GM23338 (cell line): Measurements from ENCODE around the gene ST7L. TPM values are rescaled to one million over a fixed set of nuclear protein-coding genes. Genes with fewer than 3 reads are reported as not detected.

Experiments used
- ATAC-seq: fragments of 200-7000 bp; cut with Tn5 transposase; 3 replicates; pipeline ENCODE4 v1.9.1; 2020
- DNase-seq: peaks from one replicate; pipeline ENCODE4 v3.0.0-alpha.2; 2015; ENCODE audit warnings: low spot score
- H2AFZ ChIP-seq: fragments of 200-600 bp; sonication (generic); 2 replicates; pipeline ENCODE4 v1.8.0; 2016; ENCODE audit warnings: antibody characterized with exemption, mild to moderate bottlenecking, moderate library complexity
- H3F3A ChIP-seq: fragments of 200-600 bp; sonication (generic); replicated peaks from 2 replicates; pipeline ENCODE4 v1.8.0; 2017; ENCODE audit warnings: antibody characterized with exemption, mixed run types, low read depth
- H3K27ac ChIP-seq: fragments of 200-600 bp; sonication (generic); 2 replicates; pipeline ENCODE4 v1.6.1; 2016; ENCODE audit warnings: low read depth
- H3K27me3 ChIP-seq: fragments of 200-600 bp; sonication (generic); 2 replicates; pipeline ENCODE4 v1.8.0; 2016; ENCODE audit warnings: mild to moderate bottlenecking, mixed run types, moderate library complexity; ENCODE audit not compliant: insufficient read depth
- H3K36me3 ChIP-seq: fragments of 200-600 bp; sonication (generic); 2 replicates; pipeline ENCODE4 v1.8.0; 2016; ENCODE audit warnings: mild to moderate bottlenecking; ENCODE audit not compliant: insufficient read depth
- H3K4me1 ChIP-seq: fragments of 200-600 bp; sonication (generic); 2 replicates; pipeline ENCODE4 v1.8.0; 2016; ENCODE audit warnings: mild to moderate bottlenecking, moderate library complexity; ENCODE audit not compliant: insufficient read depth
- H3K4me2 ChIP-seq: fragments of 200-600 bp; sonication (generic); 2 replicates; pipeline ENCODE4 v1.7.1; 2017; ENCODE audit warnings: mixed run types
- H3K4me3 ChIP-seq: fragments of 200-600 bp; sonication (generic); 2 replicates; pipeline ENCODE4 v1.6.1; 2016; ENCODE audit warnings: mixed run types
- H3K79me2 ChIP-seq: fragments of 200-600 bp; sonication (generic); replicated peaks from 2 replicates; pipeline ENCODE4 v1.8.0; 2017; ENCODE audit warnings: mild to moderate bottlenecking; ENCODE audit not compliant: insufficient read depth
- H3K9me2 ChIP-seq: fragments of 200-600 bp; sonication (generic); 2 replicates; pipeline ENCODE4 v1.8.0; 2017; ENCODE audit not compliant: insufficient read depth
- H4K20me1 ChIP-seq: fragments of 200-600 bp; sonication (generic); replicated peaks from 2 replicates; pipeline ENCODE4 v1.8.0; 2017; ENCODE audit warnings: mild to moderate bottlenecking; ENCODE audit not compliant: insufficient read depth
- H3K27ac Mint-ChIP-seq: 2 replicates; pipeline ENCODE4 v1.8.0; 2020; ENCODE audit warnings: inconsistent platforms, mild to moderate bottlenecking, moderate library complexity, mixed read lengths
- H3K27me3 Mint-ChIP-seq: 3 replicates; pipeline ENCODE4 v1.8.0; 2022; ENCODE audit warnings: low read depth, mild to moderate bottlenecking, moderate library complexity, mixed read lengths, inconsistent platforms; ENCODE audit not compliant: insufficient read depth, poor library complexity
- H3K36me3 Mint-ChIP-seq: 3 replicates; pipeline ENCODE4 v1.8.0; 2021; ENCODE audit warnings: low read depth, mild to moderate bottlenecking, inconsistent platforms, moderate library complexity, mixed read lengths
- H3K4me1 Mint-ChIP-seq: 3 replicates; pipeline ENCODE4 v1.8.0; 2020; ENCODE audit warnings: mild to moderate bottlenecking, inconsistent platforms, mixed read lengths
- H3K4me3 Mint-ChIP-seq: 3 replicates; pipeline ENCODE4 v1.8.0; 2021; ENCODE audit warnings: moderate library complexity, mild to moderate bottlenecking, inconsistent platforms, mixed read lengths
- H3K9me3 Mint-ChIP-seq: 3 replicates; pipeline ENCODE4 v1.8.0; 2020; ENCODE audit warnings: moderate library complexity, mild to moderate bottlenecking, inconsistent platforms, mixed read lengths
- CREB1 ChIP-seq: fragments of 250-450 bp; sonication (Bioruptor Pico); IDR thresholded peaks from 2 replicates; pipeline ENCODE4 v1.5.0; 2020; ENCODE audit warnings: low read depth, mild to moderate bottlenecking, moderate library complexity
- CTCF ChIP-seq, 2 experiments: fragments of 200-600 bp in 1 of 2; sonication (generic) in 1 of 2; conservative IDR thresholded peaks; 2 replicates each; pipeline versions ENCODE4 v1.5.1 to v1.6.1; 2016 to 2017; ENCODE audit warnings: antibody characterized with exemption in 2 of 2, low read depth in 2 of 2, mild to moderate bottlenecking in 2 of 2, moderate library complexity in 1 of 2
- EZH2 ChIP-seq: fragments of 200-600 bp; sonication (generic); IDR thresholded peaks from one replicate; pipeline ENCODE4 v1.8.0; 2017; ENCODE audit warnings: antibody characterized with exemption, mild to moderate bottlenecking, low read depth; ENCODE audit not compliant: unreplicated experiment
- EZH2phosphoT487 ChIP-seq: fragments of 200-600 bp; sonication (generic); IDR thresholded peaks from one replicate; pipeline ENCODE4 v1.8.1; 2018; ENCODE audit warnings: antibody characterized with exemption; ENCODE audit not compliant: unreplicated experiment
- JUNB ChIP-seq: IDR thresholded peaks from one replicate; pipeline ENCODE4 v1.6.1; 2016; ENCODE audit warnings: antibody characterized with exemption; ENCODE audit not compliant: unreplicated experiment
- NANOG ChIP-seq: IDR thresholded peaks from 2 replicates; pipeline ENCODE4 v1.6.1; 2016; ENCODE audit warnings: antibody characterized with exemption, borderline replicate concordance
- POLR2AphosphoS5 ChIP-seq: IDR thresholded peaks from 2 replicates; pipeline ENCODE4 v1.6.1; 2016; ENCODE audit warnings: antibody characterized with exemption, low read depth
- REST ChIP-seq: IDR thresholded peaks from one replicate; pipeline ENCODE4 v1.6.1; 2018; ENCODE audit warnings: antibody characterized with exemption; ENCODE audit not compliant: unreplicated experiment
- STAT1 ChIP-seq: IDR thresholded peaks from one replicate; pipeline ENCODE4 v1.6.1; 2016; ENCODE audit warnings: antibody characterized with exemption; ENCODE audit not compliant: unreplicated experiment
- ZNF114 ChIP-seq: fragments of 250-450 bp; sonication (Bioruptor Pico); IDR thresholded peaks from 2 replicates; pipeline ENCODE4 v1.5.0; 2020; ENCODE audit warnings: mild to moderate bottlenecking, moderate library complexity
- ZNF331 ChIP-seq: fragments of 250-450 bp; sonication (Bioruptor Pico); IDR thresholded peaks from 2 replicates; pipeline ENCODE4 v1.5.0; 2020; ENCODE audit warnings: low read depth, mild to moderate bottlenecking, moderate library complexity
- polyA plus RNA-seq: library from polyadenylated mRNA; unstranded; fragments of >200 nt; fragmentation: Nextera tagmentation; extraction: Ambion mirVana; gene quantifications from 2 replicates; pipeline ENCODE4 v1.2.1, GENCODE V29; 2016
- total RNA-seq: library from RNA; depleted of rRNA; stranded (reverse); fragments of >200 nt; shearing (Covaris generic); gene quantifications from 2 replicates; pipeline ENCODE4 v1.2.3, GENCODE V29; 2014
- TF ChIP-seq, protein P1 (sequence below): fragments of 250-450 bp; sonication (Bioruptor Pico); IDR thresholded peaks from 2 replicates; pipeline ENCODE4 v1.5.0; 2020; ENCODE audit warnings: mild to moderate bottlenecking, moderate library complexity
- TF ChIP-seq, protein P2 (sequence below): IDR thresholded peaks from 2 replicates; pipeline ENCODE4 v1.6.1; 2016; ENCODE audit warnings: antibody characterized with exemption

ST7L gene
- total and polyA plus RNA-seq, 2 experiments from 2014 or later, result 18.2 to 21.0 TPM

GRCh38 chr1:112626193-112626592, 7.3 kb upstream of the ST7L start:
- 0 out of 2 replicates have a peak, but pooled peaks cover 3% of the 10 kb centered on the region for H3K36me3 ChIP-seq
- no peaks in the 10 kb centered on the region for H3K9me3 Mint-ChIP-seq
- no peak overlapping the region for H3K4me2 ChIP-seq
- peaks cover 2% of the 10 kb centered on the region; the same call in 1 of the 2 replicates for H3K4me1 ChIP-seq
- ATAC-seq (no peak), DNase-seq (no peak)
- no peak for TF ChIP-seq JUNB
- TF ChIP-seq EZH2, result no peak
- TF ChIP-seq STAT1, result no peak
- TF ChIP-seq ZNF331 (CRISPR knock-in tag), result no peak
- no peak for TF ChIP-seq POLR2AphosphoS5
- TF ChIP-seq CTCF (conservative IDR thresholded peaks at IDR 0.05; ENCODE audit: low read depth in 2 of 2), result no peak
- TF ChIP-seq, protein P1, sequence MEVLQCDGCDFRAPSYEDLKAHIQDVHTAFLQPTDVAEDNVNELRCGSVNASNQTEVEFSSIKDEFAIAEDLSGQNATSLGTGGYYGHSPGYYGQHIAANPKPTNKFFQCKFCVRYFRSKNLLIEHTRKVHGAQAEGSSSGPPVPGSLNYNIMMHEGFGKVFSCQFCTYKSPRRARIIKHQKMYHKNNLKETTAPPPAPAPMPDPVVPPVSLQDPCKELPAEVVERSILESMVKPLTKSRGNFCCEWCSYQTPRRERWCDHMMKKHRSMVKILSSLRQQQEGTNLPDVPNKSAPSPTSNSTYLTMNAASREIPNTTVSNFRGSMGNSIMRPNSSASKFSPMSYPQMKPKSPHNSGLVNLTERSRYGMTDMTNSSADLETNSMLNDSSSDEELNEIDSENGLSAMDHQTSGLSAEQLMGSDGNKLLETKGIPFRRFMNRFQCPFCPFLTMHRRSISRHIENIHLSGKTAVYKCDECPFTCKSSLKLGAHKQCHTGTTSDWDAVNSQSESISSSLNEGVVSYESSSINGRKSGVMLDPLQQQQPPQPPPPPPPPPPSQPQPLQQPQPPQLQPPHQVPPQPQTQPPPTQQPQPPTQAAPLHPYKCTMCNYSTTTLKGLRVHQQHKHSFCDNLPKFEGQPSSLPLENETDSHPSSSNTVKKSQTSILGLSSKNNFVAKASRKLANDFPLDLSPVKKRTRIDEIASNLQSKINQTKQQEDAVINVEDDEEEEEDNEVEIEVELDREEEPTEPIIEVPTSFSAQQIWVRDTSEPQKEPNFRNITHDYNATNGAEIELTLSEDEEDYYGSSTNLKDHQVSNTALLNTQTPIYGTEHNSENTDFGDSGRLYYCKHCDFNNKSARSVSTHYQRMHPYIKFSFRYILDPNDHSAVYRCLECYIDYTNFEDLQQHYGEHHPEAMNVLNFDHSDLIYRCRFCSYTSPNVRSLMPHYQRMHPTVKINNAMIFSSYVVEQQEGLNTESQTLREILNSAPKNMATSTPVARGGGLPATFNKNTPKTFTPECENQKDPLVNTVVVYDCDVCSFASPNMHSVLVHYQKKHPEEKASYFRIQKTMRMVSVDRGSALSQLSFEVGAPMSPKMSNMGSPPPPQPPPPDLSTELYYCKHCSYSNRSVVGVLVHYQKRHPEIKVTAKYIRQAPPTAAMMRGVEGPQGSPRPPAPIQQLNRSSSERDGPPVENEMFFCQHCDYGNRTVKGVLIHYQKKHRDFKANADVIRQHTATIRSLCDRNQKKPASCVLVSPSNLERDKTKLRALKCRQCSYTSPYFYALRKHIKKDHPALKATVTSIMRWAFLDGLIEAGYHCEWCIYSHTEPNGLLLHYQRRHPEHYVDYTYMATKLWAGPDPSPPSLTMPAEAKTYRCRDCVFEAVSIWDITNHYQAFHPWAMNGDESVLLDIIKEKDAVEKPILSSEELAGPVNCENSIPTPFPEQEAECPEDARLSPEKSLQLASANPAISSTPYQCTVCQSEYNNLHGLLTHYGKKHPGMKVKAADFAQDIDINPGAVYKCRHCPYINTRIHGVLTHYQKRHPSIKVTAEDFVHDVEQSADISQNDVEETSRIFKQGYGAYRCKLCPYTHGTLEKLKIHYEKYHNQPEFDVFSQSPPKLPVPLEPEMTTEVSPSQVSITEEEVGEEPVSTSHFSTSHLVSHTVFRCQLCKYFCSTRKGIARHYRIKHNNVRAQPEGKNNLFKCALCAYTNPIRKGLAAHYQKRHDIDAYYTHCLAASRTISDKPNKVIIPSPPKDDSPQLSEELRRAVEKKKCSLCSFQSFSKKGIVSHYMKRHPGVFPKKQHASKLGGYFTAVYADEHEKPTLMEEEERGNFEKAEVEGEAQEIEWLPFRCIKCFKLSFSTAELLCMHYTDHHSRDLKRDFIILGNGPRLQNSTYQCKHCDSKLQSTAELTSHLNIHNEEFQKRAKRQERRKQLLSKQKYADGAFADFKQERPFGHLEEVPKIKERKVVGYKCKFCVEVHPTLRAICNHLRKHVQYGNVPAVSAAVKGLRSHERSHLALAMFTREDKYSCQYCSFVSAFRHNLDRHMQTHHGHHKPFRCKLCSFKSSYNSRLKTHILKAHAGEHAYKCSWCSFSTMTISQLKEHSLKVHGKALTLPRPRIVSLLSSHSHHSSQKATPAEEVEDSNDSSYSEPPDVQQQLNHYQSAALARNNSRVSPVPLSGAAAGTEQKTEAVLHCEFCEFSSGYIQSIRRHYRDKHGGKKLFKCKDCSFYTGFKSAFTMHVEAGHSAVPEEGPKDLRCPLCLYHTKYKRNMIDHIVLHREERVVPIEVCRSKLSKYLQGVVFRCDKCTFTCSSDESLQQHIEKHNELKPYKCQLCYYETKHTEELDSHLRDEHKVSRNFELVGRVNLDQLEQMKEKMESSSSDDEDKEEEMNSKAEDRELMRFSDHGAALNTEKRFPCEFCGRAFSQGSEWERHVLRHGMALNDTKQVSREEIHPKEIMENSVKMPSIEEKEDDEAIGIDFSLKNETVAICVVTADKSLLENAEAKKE, result no peak
- TF ChIP-seq, protein P2, sequence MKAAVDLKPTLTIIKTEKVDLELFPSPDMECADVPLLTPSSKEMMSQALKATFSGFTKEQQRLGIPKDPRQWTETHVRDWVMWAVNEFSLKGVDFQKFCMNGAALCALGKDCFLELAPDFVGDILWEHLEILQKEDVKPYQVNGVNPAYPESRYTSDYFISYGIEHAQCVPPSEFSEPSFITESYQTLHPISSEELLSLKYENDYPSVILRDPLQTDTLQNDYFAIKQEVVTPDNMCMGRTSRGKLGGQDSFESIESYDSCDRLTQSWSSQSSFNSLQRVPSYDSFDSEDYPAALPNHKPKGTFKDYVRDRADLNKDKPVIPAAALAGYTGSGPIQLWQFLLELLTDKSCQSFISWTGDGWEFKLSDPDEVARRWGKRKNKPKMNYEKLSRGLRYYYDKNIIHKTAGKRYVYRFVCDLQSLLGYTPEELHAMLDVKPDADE, result no peak
- TF ChIP-seq NANOG, result no peak
- no peak for TF ChIP-seq EZH2phosphoT487
- TF ChIP-seq CREB1 (CRISPR knock-in tag), result no peak
- TF ChIP-seq REST, result no peak
- no peak for TF ChIP-seq ZNF114 (CRISPR knock-in tag)
- H3K36me3 Mint-ChIP-seq, result no peaks in the 10 kb centered on the region
- H3K79me2 ChIP-seq, result peaks cover 100% of the 10 kb centered on the region
- H3K4me1 Mint-ChIP-seq, result peaks cover 1% of the 10 kb centered on the region; the same call in 2 of the 3 replicates
- H3K4me3 Mint-ChIP-seq, result no peak overlapping the region
- H3K27ac Mint-ChIP-seq, result no peak overlapping the region
- H3K27me3 Mint-ChIP-seq, result peaks cover 3% of the 10 kb centered on the region
- H2AFZ ChIP-seq, result no peak overlapping the region
- no peaks in the 10 kb centered on the region for H3K9me2 ChIP-seq
- H3K4me3 ChIP-seq, result no peak overlapping the region
- no peaks in the 10 kb centered on the region for H3K27me3 ChIP-seq
- H3K27ac ChIP-seq, result no peak overlapping the region
- no peaks in the 10 kb centered on the region for H3F3A ChIP-seq
- H4K20me1 ChIP-seq, result peaks cover 69% of the 10 kb centered on the region
